SIG-M5 treated with dmso at 0.1 percent for 504 hours (cell line): ENCODE data around the gene TTC7B.
A peak's percentile ranks its signal among the peaks of the same experiment; 100 is the strongest.

Experiments used
- DNase-seq: peaks from one replicate; lab custom pipeline; 2025; ENCODE audit not compliant: unreplicated experiment; lab: John Stamatoyannopoulos, UW

The TTC7B gene

GRCh38 chr14:90604356-90604755 lies 211.9 kb downstream of the TTC7B start:
- DNase-seq, result no peak

DNA sequence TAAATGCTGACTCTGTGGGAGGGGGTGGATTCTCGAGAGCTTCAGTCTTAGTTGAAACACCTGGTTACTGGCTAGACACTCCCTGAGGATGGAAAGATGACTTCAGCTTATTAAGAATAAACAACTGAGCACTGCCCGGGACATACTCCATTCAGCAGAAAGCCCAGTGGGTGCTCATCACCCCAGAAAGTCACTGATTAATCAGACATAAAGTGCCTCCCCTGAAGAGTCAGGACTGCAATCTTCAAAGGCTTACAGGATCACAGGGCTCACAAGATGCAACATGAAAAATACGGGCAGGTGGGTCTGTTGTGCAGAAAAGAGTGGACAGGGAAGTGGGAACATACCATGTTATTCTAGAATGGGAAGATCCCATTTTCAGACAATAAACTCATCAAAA lies 212.4 kb downstream of the TTC7B start:
- DNase-seq, result no peak

DNA sequence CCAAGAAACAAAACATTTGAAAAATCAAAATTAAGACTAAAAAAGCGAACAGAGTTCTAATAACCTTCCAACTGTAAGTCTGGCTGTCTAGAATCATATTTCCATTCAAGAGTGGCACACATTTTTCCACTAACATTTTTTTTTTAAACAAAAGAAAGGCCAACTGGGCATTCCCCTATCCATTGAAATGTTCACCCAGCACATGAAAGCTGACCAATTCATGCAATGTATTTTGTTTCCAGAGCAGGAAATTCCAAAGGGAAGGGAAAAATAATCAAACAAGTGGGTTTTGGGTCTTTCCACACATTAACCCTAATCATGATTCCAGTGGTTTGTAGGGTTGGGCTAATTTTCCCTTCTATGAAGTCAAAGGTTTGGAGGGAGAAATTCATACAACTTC lies 212.9 kb downstream of the TTC7B start:
- DNase-seq, result no peak

GRCh38 chr14:90602088-90602687 lies 214.0 kb downstream of the TTC7B start:
- no peak for DNase-seq

DNA sequence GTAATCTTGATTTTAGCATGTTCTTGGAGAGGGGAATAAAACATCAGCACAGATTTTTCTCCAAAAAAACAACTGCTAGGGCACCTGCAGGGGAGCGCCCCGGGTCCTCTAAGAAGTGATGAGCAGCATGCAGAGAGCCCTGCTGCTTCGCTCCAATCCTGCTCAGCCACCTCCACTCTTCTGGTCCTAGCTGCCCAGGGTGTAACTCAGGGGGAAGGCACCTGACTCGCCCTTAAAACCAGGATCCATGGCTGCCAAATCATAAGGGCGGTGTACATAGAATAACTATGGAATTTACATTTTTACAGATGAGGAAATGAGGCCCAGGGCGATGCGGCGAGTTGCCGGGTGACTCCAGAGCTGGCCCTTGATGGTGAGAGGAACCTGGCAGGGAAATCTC lies 214.7 kb downstream of the TTC7B start:
- no peak for DNase-seq

- DNase-seq, result no peak
Observed at GRCh38 chr14:90600619-90601018, 215.6 kb downstream of the TTC7B start.

DNA sequence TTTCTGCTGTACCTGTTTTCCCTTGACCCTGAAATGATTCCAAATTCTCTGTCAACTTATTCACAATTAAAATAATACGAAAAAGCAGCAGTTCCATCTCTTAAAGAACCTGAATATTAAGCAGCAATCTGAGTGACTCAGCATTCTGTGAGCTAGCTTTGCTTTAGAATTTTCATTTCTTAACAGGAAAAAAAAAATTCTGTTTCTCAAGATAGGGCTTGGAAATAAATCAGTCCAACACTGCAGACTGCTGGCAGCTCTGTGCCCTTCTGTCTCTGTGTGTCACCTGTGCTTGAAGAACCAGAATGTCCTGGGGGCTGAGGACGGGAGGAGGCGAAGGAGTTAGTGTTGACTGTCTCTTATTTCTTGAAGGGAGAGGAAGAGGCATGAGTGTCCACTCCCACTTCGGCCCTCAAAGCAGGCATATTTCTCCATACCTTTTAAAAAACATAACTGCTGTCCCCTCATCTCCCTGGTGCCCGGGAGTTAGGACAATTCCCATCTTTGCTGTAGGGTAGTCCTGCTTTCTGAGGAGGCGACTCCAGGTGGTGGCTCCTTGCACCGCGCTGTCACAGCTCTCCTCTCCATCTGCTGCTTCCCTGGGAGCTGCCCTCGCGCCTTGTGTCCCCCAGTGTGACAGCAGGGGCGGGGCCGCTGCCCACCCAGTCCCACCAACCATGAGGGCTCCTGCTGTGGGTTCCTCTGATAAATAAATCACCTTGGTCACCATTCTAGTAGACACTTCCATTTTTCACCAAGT lies 216.3 kb downstream of the TTC7B start:
- DNase-seq, result peak; percentile 22

DNA sequence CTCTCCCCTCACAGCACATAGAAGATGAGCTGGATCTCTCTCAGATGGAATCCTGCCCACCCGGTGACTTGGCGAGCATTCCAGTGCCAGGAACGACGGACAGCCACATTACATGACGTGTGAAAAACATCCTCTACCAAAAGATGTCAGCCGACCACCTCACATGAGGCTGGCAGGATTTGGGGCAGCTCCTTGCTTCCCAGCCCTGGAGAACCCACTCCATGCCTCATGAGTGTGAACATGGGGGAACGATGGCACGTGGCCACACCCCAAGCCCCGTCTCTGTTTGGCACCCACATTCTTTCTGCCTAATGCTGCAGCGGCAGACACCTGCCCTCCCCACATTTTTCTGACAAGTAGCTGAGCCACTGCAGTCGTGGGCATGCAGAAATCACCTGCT lies 216.9 kb downstream of the TTC7B start:
- no peak for DNase-seq

- no peak for DNase-seq
Observed at GRCh38 chr14:90597961-90598360, 218.3 kb downstream of the TTC7B start.

- no peak for DNase-seq
Observed at GRCh38 chr14:90596733-90597132, 219.5 kb downstream of the TTC7B start.

DNA sequence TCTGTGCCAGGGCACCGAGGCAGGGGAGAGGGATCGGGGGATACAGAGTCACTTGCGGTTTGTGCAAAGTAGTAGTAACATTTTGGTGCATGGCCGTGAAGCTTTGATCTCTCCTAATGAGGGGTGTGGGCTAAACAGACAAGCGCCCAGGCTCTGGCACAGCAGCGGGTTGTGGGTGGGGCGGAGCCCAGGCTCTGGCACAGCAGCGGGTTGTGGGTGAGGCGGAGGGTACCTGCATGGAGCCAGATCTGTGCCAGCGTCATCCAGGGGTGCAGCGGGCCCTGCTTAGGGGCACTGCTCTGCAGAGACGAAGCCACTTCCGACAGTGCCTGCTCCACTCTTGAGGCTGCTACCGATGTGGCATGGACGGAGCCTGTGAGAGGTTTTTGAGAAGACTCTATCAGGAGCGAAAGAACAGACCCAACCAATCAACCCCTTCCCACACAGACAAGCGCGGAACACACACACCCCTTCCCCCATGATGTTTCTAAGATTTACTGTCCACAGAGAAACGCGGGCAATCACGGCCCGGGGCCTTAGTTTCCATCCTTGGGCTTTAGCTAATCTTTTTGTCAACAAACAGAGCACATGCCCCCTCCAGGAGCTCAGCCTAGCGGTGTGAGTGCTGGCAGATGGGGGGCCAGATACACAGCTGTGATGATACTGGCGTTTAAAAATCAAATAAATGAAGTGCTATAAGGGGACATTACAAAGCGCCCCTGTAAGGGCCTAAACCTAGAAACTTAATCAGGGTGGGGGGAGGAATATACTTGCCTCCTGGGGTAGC lies 222.8 kb downstream of the TTC7B start:
- no peak for DNase-seq

- DNase-seq, result no peak
Observed at GRCh38 chr14:90592655-90593054, 223.6 kb downstream of the TTC7B start.

- DNase-seq, result no peak
Observed at GRCh38 chr14:90587918-90588317, 228.3 kb downstream of the TTC7B start.

GRCh38 chr14:90587252-90587910 lies 228.8 kb downstream of the TTC7B start:
- DNase-seq, result no peak

DNA sequence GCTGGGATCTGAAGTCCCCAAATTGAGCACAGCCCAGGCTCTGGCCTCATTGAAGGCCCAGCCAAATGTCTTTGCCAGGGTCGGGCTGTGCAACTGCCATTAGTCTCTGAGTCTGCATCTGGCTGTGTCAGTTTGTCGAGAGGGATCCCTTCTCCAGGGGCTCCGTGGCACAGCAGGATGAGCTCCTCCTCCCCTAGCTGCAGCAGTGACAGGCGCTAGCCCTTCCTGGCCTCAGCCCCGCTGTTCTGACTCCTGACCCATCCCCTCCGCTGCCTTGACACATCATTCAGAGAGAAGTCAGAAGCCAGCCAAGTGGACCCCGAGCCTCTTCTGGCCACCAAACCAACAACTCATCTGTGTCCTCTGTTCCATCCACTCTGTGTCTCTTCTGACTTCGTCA lies 231.1 kb downstream of the TTC7B start:
- no peak for DNase-seq

DNA sequence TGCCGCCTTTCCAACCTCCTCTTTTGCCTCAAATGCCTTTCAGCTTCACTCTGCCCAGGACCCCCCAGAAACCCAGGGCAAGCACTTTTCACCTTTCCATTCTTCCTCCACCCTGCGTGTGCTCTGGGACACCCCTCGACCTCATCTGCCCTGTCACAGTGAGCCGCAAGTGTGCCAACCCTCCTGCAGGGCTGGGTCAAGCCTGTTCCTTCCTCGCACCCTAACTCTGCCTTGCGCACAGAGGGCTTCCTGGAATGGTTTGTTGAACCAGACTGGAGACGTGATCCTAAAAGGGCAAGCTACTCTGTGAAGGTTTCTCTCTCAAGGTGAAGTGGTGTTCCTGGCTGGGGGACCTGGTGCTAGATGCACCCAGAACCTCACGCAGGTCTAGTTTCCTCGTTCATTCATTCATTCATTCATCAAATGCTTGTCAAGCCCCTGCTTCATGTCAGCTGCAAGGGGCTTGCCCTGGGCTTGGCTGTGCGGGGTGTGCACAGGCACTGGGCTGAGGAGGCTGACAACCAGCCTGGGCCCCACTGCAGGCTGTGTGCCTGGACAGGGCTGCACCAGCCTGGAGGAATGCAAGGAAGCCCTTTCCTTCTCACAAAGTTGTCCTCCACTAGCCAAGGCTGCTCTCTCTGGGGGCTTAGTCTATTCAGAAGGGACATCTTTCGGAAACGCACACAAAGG lies 232.2 kb downstream of the TTC7B start:
- no peak for DNase-seq

GRCh38 chr14:90583427-90583826 lies 232.8 kb downstream of the TTC7B start:
- no peak for DNase-seq

DNA sequence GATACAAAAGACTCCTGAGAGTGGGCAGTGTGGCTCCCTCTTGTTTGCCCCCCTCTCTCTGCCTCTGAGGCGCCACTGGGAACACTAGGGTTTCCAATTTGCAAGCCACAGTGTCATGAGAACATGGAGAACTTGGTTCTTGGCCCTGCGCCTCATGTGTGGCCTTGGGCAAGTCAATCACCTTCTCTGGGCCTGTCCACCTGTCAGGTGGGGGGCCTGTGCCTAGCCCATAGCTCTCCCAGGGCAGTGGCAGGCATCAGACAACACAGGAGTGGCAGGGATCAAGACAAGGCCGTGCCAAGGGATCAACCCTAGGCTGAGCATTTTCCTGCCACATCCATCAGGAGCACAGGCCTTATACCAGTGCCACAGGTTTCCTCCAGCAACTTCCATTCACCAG lies 234.1 kb downstream of the TTC7B start:
- DNase-seq, result no peak

- no peak for DNase-seq
Observed at GRCh38 chr14:90581745-90582144, 234.5 kb downstream of the TTC7B start.

GRCh38 chr14:90580377-90581335 lies 235.6 kb downstream of the TTC7B start:
- DNase-seq, result no peak
